Loucy (cell line): ENCODE measurements around the gene ATXN7L2.

Source experiments
- CTCF ChIP-seq: fragments of 200-600 bp; sonication (generic); conservative IDR thresholded peaks from 2 replicates; pipeline ENCODE4 v1.5.1; 2014; ENCODE audit warnings: mild to moderate bottlenecking, antibody characterized with exemption, low read length
- EZH2phosphoT487 ChIP-seq: fragments of 200-600 bp; IDR thresholded peaks from 2 replicates; pipeline ENCODE4 v1.6.1; 2018; ENCODE audit warnings: antibody characterized with exemption, mild to moderate bottlenecking, moderate library complexity, borderline replicate concordance

- no peak for TF ChIP-seq CTCF
- no peak for TF ChIP-seq EZH2phosphoT487
Observed at GRCh38 chr1:109541102-109541501, 57.4 kb downstream of the ATXN7L2 start.
